ENCODE measurements around the gene ZBTB25. TPM values are rescaled to one million over a fixed set of nuclear protein-coding genes. Genes with fewer than 3 reads are reported as not detected.

Gene ZBTB25
- total RNA-seq, 1 experiment from 2014 or later, result 19.0 TPM

GRCh38 chr14:64450255-64450654 lies 53.4 kb downstream of the ZBTB25 start:
- Histone ChIP-seq H3K9ac (ENCODE audit: low read length) (no peak overlapping the region), H3K9me3 (ENCODE audit: control insufficient read depth in 1 of 2, insufficient read depth in 1 of 2, low read depth in 1 of 2, low read length in 2 of 2) (no peaks in the 10 kb centered on the region), H2AFZ (ENCODE audit: low read depth, low read length, poor library complexity, severe bottlenecking) (no peak overlapping the region), H3K4me1 (ENCODE audit: control insufficient read depth in 1 of 2, insufficient read depth in 2 of 2, low read length in 2 of 2) (peaks cover 3 to 5% of the 10 kb centered on the region in 2 experiments; a peak in 3 of 4 replicates), H3K4me3 (replicated peaks in 1 of 2; ENCODE audit: low read depth in 1 of 2, low read length in 2 of 2) (no peak overlapping the region), H3K27me3 (ENCODE audit: insufficient read depth, low read length) (no peaks in the 10 kb centered on the region), H3K4me2 (ENCODE audit: low read length) (no peak overlapping the region), H3K27ac (ENCODE audit: low read depth, low read length) (no peak overlapping the region), H3K79me2 (ENCODE audit: insufficient read depth, low read length) (no peaks in the 10 kb centered on the region), H3K36me3 (ENCODE audit: control insufficient read depth in 1 of 2, insufficient read depth in 2 of 2, low read length in 2 of 2) (peaks cover 45 to 51% of the 10 kb centered on the region in 2 experiments), H4K20me1 (ENCODE audit: insufficient read depth) (no peaks in the 10 kb centered on the region), H3K9me2 (ENCODE audit: insufficient read depth) (no peaks in the 10 kb centered on the region)
- ChIA-PET POLR2A (no interaction called here), RAD21 (ENCODE audit: low non-redundant PET in 1 of 2, low total read pairs in 2 of 2, uncharacterized antibody in 2 of 2, unreplicated experiment in 2 of 2) (no interaction called here), CTCF (no interaction called here)
- no peak for DNase-seq (ENCODE audit: low read depth, low spot score)
- no peak for ATAC-seq
- TF ChIP-seq JUND (IDR thresholded peaks at IDR 0.05), result no peak
- no peak for TF ChIP-seq CBX3 (IDR thresholded peaks at IDR 0.05; ENCODE audit: low read depth)
- no peak for TF ChIP-seq POLR2AphosphoS5 (IDR thresholded peaks at IDR 0.05; ENCODE audit: low read depth, low read length)
- no peak for TF ChIP-seq ATF3 (IDR thresholded peaks at IDR 0.05)
- TF ChIP-seq EZH2phosphoT487 (IDR thresholded peaks at IDR 0.05; ENCODE audit: borderline replicate concordance), result no peak
- no peak for TF ChIP-seq ZNF274 (IDR thresholded peaks at IDR 0.05; ENCODE audit: low read depth, low read length)
- no peak for TF ChIP-seq CTCF (IDR thresholded peaks at IDR 0.05 in 2 of 3, conservative IDR thresholded peaks at IDR 0.05 in 1 of 3; ENCODE audit: borderline replicate concordance in 1 of 3, insufficient read depth in 1 of 3, low read depth in 2 of 3, low read length in 2 of 3)
- no peak for TF ChIP-seq SP1 (IDR thresholded peaks at IDR 0.05; ENCODE audit: low read depth)
- TF ChIP-seq YY1 (IDR thresholded peaks at IDR 0.05; ENCODE audit: extremely low read depth, insufficient replicate concordance, low read depth, low read length), result no peak
- intact Hi-C loops (cut with micrococcal nuclease), result no loop called here
- no TSS peak for BruUV-seq (replicated peaks)

Data from HCT116 (cell line).